Stimulated activated CD4-positive, alpha-beta T cell treated with anti-CD3 and anti-CD28 coated beads, Interleukin-2, amount 100 ng/mL, for 4 hours (primary cell): ENCODE results near the gene GYG1.

ENCODE experiments used
- DNase-seq: peaks from one replicate; pipeline ENCODE4 v3.0.0-alpha.2; 2020; ENCODE audit warnings: low read depth

Gene GYG1

GRCh38 chr3:148991219-148992026 is at the start of gene GYG1:
Gene GYG1 (plus strand): TSS chr3:148991540. CDS start chr3:148991641, 101 bp downstream.
- DNase-seq, result peak; percentile 78

GRCh38 chr3:148943506-148944205 is 47.7 kb upstream of the GYG1 start:
- peak; percentile 9 for DNase-seq

GRCh38 chr3:148945116-148945515 is 46.2 kb upstream of the GYG1 start:
- no peak for DNase-seq

- DNase-seq, result no peak
Measured at GRCh38 chr3:148948913-148949657, 42.3 kb upstream of the GYG1 start.

GRCh38 chr3:148950806-148951205 is 40.5 kb upstream of the GYG1 start:
- DNase-seq, result no peak

GRCh38 chr3:148951599-148952361 is 39.6 kb upstream of the GYG1 start:
- no peak for DNase-seq

- DNase-seq, result no peak
Measured at GRCh38 chr3:148953094-148953493, 38.2 kb upstream of the GYG1 start.

GRCh38 chr3:148954981-148955380 is 36.4 kb upstream of the GYG1 start:
- no peak for DNase-seq

GRCh38 chr3:148955544-148956346 is 35.6 kb upstream of the GYG1 start:
- DNase-seq, result no peak

- DNase-seq, result no peak
Measured at GRCh38 chr3:148957586-148957985, 33.8 kb upstream of the GYG1 start.

- no peak for DNase-seq
Measured at GRCh38 chr3:148958696-148959095, 32.6 kb upstream of the GYG1 start.

GRCh38 chr3:148962513-148962912 is 28.8 kb upstream of the GYG1 start:
- no peak for DNase-seq

- no peak for DNase-seq
Measured at GRCh38 chr3:148964809-148965208, 26.5 kb upstream of the GYG1 start.

- no peak for DNase-seq
Measured at GRCh38 chr3:148968321-148968720, 23.0 kb upstream of the GYG1 start.

GRCh38 chr3:148970271-148970670 is 21.1 kb upstream of the GYG1 start:
- no peak for DNase-seq

- no peak for DNase-seq
Measured at GRCh38 chr3:148971401-148972163, 19.8 kb upstream of the GYG1 start.

- no peak for DNase-seq
Measured at GRCh38 chr3:148974726-148975125, 16.6 kb upstream of the GYG1 start.

- DNase-seq, result no peak
Measured at GRCh38 chr3:148975248-148975647, 16.1 kb upstream of the GYG1 start.

- DNase-seq, result no peak
Measured at GRCh38 chr3:148975696-148976095, 15.6 kb upstream of the GYG1 start.

- DNase-seq, result no peak
Measured at GRCh38 chr3:148981273-148981672, 10.1 kb upstream of the GYG1 start.
